GM19328 (cell line): ENCODE measurements around the gene COL5A3.
"Not testable (repeated sequence)": the region's sequence is repeated elsewhere in the genome, so short reads cannot be mapped to it uniquely, and the experiment has no call there.

Source experiments
- ATAC-seq: cut with Tn5 transposase; IDR thresholded peaks from one replicate; pipeline ENCODE4 v1.9.1; 2021; ENCODE audit warnings: mild to moderate bottlenecking, moderate library complexity; ENCODE audit not compliant: unreplicated experiment

COL5A3 gene

GRCh38 chr19:10010247-10010691 lies at the start of gene COL5A3:
Gene COL5A3 (minus strand): TSS chr19:10010504. CDS start chr19:10010385, 119 bp downstream.
- ATAC-seq = no peak

GRCh38 chr19:10052602-10053360 lies 42.5 kb upstream of the COL5A3 start:
- ATAC-seq = no peak

- no peak for ATAC-seq
These were observed 39.3 kb upstream of the COL5A3 start for GRCh38 chr19:10049626-10050025.

GRCh38 chr19:10045371-10045770 lies 35.1 kb upstream of the COL5A3 start:
- ATAC-seq = no peak

GRCh38 chr19:10044390-10044789 lies 34.1 kb upstream of the COL5A3 start:
- no peak for ATAC-seq

- no peak for ATAC-seq
These were observed 33.1 kb upstream of the COL5A3 start for GRCh38 chr19:10043286-10043927.

GRCh38 chr19:10037809-10038208 lies 27.5 kb upstream of the COL5A3 start:
- ATAC-seq = no peak

- ATAC-seq = no peak
These were observed 27.1 kb upstream of the COL5A3 start for GRCh38 chr19:10037367-10037766.

- no peak for ATAC-seq
These were observed 26.3 kb upstream of the COL5A3 start for GRCh38 chr19:10036601-10037071.

- ATAC-seq = no peak
These were observed 23.3 kb upstream of the COL5A3 start for GRCh38 chr19:10033614-10034013.

GRCh38 chr19:10027158-10027997 lies 17.1 kb upstream of the COL5A3 start:
- ATAC-seq = no peak

- ATAC-seq = no peak
These were observed 16.4 kb upstream of the COL5A3 start for GRCh38 chr19:10026744-10027143.

GRCh38 chr19:10023096-10023495 lies 12.8 kb upstream of the COL5A3 start:
- ATAC-seq = not testable (repeated sequence)

GRCh38 chr19:10021863-10022262 lies 11.6 kb upstream of the COL5A3 start:
- ATAC-seq = no peak

GRCh38 chr19:10021446-10021845 lies 11.1 kb upstream of the COL5A3 start:
- no peak for ATAC-seq

GRCh38 chr19:10020851-10021250 lies 10.5 kb upstream of the COL5A3 start:
- no peak for ATAC-seq

GRCh38 chr19:10019246-10019645 lies 8.9 kb upstream of the COL5A3 start:
- no peak for ATAC-seq

GRCh38 chr19:10018786-10019185 lies 8.5 kb upstream of the COL5A3 start:
- ATAC-seq = no peak

GRCh38 chr19:10018263-10018662 lies 8.0 kb upstream of the COL5A3 start:
- no peak for ATAC-seq

GRCh38 chr19:10013834-10014618 lies 3.7 kb upstream of the COL5A3 start:
- ATAC-seq = no peak

- no peak for ATAC-seq
These were observed 3.0 kb upstream of the COL5A3 start, which contains the start of gene RDH8 for GRCh38 chr19:10013316-10013715. Gene RDH8 (plus strand): TSS chr19:10013483. CDS start chr19:10013498, 15 bp downstream.
